Measurements from ENCODE around the gene MIB2. TPM values are rescaled to one million over a fixed set of nuclear protein-coding genes. Genes with fewer than 3 reads are reported as not detected.

The MIB2 gene
- total RNA-seq (10 to 100 TPM; 41.6 to 60.0 TPM), polyA plus RNA-seq (10 to 100 TPM; 35.5 to 80.5 TPM)
- long read RNA-seq, donor 1, partial matches to known transcripts, result 22 of 26 reads
- long read RNA-seq, donor 1, other reads (novel, unspliced or antisense), result 0 of 26 reads
- long read RNA-seq, donor 2, partial matches to known transcripts, result 22 of 22 reads
- long read RNA-seq, donor 2, other reads (novel, unspliced or antisense), result 0 of 22 reads
- long read RNA-seq, donor 3, partial matches to known transcripts, result 0 of 2 reads
- long read RNA-seq, donor 3, other reads (novel, unspliced or antisense), result 0 of 2 reads
- long read RNA-seq, donor 4, partial matches to known transcripts, result 0 of 3 reads
- long read RNA-seq, donor 4, other reads (novel, unspliced or antisense), result 0 of 3 reads
- long read RNA-seq, donor 5, partial matches to known transcripts, result 31 of 33 reads
- long read RNA-seq, donor 5, other reads (novel, unspliced or antisense), result 0 of 33 reads

- peak; percentile 97 to 98 (median 97) for DNase-seq
- peak within 1 kb of the TSS; percentile 86 for H3K4me3 ChIP-seq
- peak; percentile 94 for ATAC-seq (ENCODE audit: insufficient read depth, low FRiP score)
- H3K9ac ChIP-seq (ENCODE audit: insufficient read depth in 1 of 2, low read length in 2 of 2), result peak within 1 kb of the TSS; percentile 73 to 83
- H3K27me3 ChIP-seq (ENCODE audit: control insufficient read depth in 3 of 3, insufficient read depth in 3 of 3, low read length in 2 of 3), result no peaks in the 10 kb centered on the region
- H3K36me3 ChIP-seq (ENCODE audit: control insufficient read depth in 4 of 4, insufficient read depth in 4 of 4, low read length in 4 of 4), result peaks cover 0 to 12% (median 9%) of the 10 kb centered on the region in 4 donors
- TF ChIP-seq CTCF (IDR thresholded peaks at IDR 0.05; ENCODE audit: control extremely low read depth, extremely low read depth), result no peak
- peak within 1 kb of the TSS; percentile 99 to 100 for H3K27ac ChIP-seq (ENCODE audit: low read depth in 1 of 2, low read length in 1 of 2)
- peaks cover 6 to 28% (median 13%) of the 10 kb centered on the region in 5 donors for H3K4me1 ChIP-seq (ENCODE audit: control insufficient read depth in 5 of 5, insufficient read depth in 5 of 5, low read length in 5 of 5)
- 0% methylated on average over 90 to 107 of the region's 107 CpGs for WGBS, 2 donors
- no peaks in the 10 kb centered on the region for H3K9me3 ChIP-seq (ENCODE audit: control insufficient read depth in 4 of 4, insufficient read depth in 3 of 4, low read length in 3 of 4)
These were observed at the start of gene MIB2 for GRCh38 chr1:1615256-1616044. Gene MIB2, plus strand, starts transcription at chr1:1615500. Its CDS starts 7,953 bp downstream, at chr1:1623453.

DNA sequence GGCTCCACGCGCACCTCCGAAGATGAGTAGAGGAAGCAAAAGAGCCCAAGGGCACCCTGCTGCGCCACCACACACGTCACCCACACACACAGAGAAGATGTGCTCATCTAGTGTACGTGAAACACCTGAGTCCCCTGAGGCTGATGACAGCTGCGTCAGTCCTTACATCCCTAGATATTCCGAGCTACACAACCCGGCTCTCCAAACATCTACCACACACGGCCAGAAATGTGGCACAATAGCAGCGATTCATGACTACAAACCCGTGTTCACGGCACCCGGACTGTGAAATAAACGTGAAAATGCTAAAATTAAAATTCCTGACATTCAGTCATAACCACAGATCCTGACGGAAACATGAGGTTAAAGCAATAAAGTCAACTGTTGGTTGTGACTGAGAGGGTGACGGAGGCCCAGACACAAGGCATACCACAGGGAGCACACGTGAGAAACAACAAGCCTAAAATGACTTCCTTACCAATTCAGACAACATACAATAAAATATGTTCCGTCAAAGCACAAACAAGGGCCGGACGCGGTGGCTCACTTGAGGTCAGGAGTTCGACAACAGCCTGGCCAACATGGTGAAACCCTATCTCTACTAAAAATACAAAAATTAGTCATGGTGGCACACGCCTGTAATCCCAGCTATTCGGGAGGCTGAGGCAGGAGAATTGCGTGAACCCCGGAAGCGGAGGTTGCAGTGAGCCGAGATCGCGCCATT is 48.0 kb upstream of the MIB2 start:
- H3K4me1 ChIP-seq (ENCODE audit: control insufficient read depth in 5 of 5, insufficient read depth in 5 of 5, low read length in 5 of 5), result peaks cover 0 to 9% (median 0%) of the 10 kb centered on the region in 5 donors
- ATAC-seq (ENCODE audit: insufficient read depth, low FRiP score), result no peak
- no peak for TF ChIP-seq CTCF (IDR thresholded peaks at IDR 0.05; ENCODE audit: control extremely low read depth, extremely low read depth)
- whole genome bisulfite sequencing, 2 donors, result 87 to 89% methylated on average over 31 of the region's 31 CpGs
- peak overlapping the region in 1 of 2 donors; percentile 34 for H3K27ac ChIP-seq (ENCODE audit: low read depth in 1 of 2, low read length in 1 of 2)
- H3K9ac ChIP-seq (ENCODE audit: insufficient read depth in 1 of 2, low read length in 2 of 2), result no peak overlapping the region
- no peak overlapping the region for H3K4me3 ChIP-seq
- peaks cover 10 to 30% (median 29%) of the 10 kb centered on the region in 4 donors for H3K36me3 ChIP-seq (ENCODE audit: control insufficient read depth in 4 of 4, insufficient read depth in 4 of 4, low read length in 4 of 4)
- DNase-seq, result no peak
- no peaks in the 10 kb centered on the region for H3K27me3 ChIP-seq (ENCODE audit: control insufficient read depth in 3 of 3, insufficient read depth in 3 of 3, low read length in 2 of 3)
- no peaks in the 10 kb centered on the region for H3K9me3 ChIP-seq (ENCODE audit: control insufficient read depth in 4 of 4, insufficient read depth in 3 of 4, low read length in 3 of 4)

- WGBS, 2 donors, result 68 to 73% methylated on average over 10 of the region's 10 CpGs
- no peak overlapping the region for H3K27ac ChIP-seq (ENCODE audit: low read depth in 1 of 2, low read length in 1 of 2)
- ATAC-seq (ENCODE audit: insufficient read depth, low FRiP score) (no peak), DNase-seq (no peak)
- peaks cover 0 to 6% (median 0%) of the 10 kb centered on the region in 5 donors for H3K4me1 ChIP-seq (ENCODE audit: control insufficient read depth in 5 of 5, insufficient read depth in 5 of 5, low read length in 5 of 5)
- no peaks in the 10 kb centered on the region for H3K9me3 ChIP-seq (ENCODE audit: control insufficient read depth in 4 of 4, insufficient read depth in 3 of 4, low read length in 3 of 4)
- peaks cover 8 to 30% (median 24%) of the 10 kb centered on the region in 4 donors for H3K36me3 ChIP-seq (ENCODE audit: control insufficient read depth in 4 of 4, insufficient read depth in 4 of 4, low read length in 4 of 4)
- TF ChIP-seq CTCF (IDR thresholded peaks at IDR 0.05; ENCODE audit: control extremely low read depth, extremely low read depth), result no peak
- no peaks in the 10 kb centered on the region for H3K27me3 ChIP-seq (ENCODE audit: control insufficient read depth in 3 of 3, insufficient read depth in 3 of 3, low read length in 2 of 3)
- no peak overlapping the region for H3K9ac ChIP-seq (ENCODE audit: insufficient read depth in 1 of 2, low read length in 2 of 2)
- no peak overlapping the region for H3K4me3 ChIP-seq
These were observed 47.4 kb upstream of the MIB2 start for GRCh38 chr1:1567891-1568291.
